Measurements from ENCODE around the gene TIA1.
"Not testable (repeated sequence)": the region's sequence is repeated elsewhere in the genome, so short reads cannot be mapped to it uniquely, and the experiment has no call there.

TIA1 gene

DNA sequence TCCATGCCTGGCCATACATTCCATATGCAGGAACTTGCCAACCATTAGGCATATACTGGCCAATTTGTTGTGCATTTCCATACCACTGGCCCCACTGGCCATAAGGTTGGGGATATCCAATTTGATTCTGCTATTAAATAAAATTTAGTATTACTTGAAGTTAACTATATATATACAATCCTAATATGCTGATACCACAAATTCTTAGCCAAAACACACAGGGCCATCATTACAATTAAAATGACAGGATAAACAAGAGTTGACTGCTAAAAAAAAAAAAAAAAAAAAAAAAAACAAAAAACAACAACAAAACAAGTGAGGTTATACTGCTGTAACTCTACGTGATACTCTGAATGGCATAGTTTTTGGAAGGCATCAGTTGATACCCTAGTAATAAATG is 34.1 kb downstream of the TIA1 start:
- no peak for DNase-seq

DNA sequence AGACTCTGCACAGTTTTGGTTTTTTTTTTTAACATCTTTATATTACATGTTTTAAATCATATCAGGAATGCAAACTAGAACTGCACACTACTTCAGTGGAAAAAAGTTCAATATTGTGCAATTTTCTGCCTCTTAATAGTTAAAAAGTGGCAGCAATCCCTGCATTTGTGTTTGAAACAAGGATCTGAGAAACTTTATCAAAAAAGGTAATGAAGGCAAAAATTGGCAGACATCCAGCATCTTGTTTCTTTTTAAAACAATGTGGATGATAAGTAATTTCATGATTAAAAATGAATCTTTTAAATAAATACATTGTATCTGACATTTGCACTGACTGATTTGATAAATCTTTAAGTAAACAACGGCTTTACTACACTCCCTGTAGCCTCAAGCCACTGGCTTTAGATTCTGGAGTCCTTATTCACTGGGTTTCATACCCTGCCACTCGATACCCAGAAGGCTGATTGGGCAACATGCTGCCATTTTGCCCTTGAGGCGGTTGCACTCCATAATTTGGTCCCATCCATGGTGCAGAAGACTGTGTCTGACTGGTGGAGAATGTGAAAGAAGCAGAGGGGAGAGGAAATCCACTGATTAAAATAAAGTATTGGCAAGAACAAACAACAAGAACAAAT is 36.0 kb downstream of the TIA1 start:
- no peak for DNase-seq

DNA sequence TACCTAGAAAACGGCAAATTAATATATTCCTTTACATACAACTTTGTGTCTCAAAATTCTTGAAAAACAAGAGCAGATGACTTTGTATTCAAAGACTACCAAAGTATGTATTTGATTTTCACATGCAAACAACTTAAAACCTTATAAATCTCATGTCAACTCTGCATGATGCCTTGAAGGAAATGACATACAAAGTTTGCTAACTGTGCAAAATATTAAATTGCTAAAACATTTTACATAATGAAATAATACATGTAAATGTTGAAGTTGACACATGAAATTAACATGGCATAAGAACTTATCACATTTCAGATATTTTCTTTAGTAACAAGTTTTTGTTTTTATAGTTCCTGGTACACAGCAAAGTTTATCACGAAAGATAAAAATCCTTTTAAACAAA is 36.8 kb downstream of the TIA1 start:
- DNase-seq: no peak

DNA sequence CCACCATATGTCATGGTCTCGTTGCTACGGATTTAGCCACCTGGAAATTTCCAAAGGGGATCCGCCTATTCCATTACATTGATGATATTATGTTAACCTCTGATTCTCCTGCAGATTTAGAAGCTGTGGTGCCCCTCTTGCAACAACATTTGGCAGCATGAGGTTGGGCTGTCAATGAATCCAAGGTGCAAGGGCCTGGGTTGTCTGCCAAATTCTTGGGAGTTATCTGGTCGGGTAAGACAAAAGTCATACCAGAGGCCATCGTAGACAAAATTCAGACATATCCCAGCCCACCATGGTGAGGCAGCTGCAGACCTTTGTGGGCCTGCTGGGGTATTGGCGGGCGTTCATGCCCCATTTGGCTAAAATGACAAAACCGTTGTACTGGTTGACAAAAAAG is 44.0 kb downstream of the TIA1 start:
- no peak for DNase-seq

DNA sequence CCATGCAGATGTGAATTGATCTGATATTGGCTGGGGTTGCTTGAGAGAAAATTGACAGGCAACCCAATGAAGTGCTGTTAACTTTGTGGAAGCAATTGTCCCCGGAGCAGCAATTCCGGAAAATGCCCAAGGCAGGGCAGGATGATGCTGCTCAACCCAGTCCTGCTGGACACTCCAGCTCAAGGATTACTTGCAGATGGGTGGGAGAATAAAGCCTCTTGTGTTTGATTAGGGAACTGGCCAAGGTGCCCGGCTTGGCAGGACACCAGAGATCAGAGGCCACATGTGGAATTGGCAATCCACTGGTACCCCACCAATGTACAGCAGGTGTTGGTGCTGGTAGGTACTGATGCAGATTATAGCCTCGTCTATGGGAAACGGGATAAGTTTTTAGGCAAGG is 45.3 kb downstream of the TIA1 start:
- no peak for DNase-seq

DNA sequence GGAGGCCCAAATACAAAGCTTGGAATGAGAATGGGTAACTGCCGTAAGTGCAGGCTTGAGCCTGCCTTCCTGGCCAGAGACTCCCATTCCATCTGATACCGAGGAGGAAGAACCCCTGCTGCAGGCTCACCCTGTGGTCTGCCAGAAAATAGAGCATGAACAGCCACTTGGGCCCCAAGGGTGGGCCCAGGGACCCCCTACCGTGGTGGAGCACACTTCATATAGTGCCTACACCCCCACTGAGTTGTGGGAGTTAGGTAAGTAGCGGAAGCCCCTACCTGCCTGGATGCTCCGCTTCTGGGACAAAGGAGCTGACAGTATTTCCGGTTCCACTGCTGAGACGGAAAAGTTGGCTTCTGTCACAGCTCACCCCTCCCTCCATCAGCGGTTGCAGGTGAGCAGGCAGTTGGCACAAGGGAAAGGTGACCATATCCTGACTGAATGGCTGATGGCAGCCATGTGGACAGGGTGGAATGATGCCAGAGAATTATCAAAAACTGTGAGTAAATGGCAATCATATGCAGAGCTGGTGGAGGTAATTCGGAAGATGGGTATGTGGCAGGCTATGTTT is 46.1 kb downstream of the TIA1 start:
- no peak for DNase-seq

DNA sequence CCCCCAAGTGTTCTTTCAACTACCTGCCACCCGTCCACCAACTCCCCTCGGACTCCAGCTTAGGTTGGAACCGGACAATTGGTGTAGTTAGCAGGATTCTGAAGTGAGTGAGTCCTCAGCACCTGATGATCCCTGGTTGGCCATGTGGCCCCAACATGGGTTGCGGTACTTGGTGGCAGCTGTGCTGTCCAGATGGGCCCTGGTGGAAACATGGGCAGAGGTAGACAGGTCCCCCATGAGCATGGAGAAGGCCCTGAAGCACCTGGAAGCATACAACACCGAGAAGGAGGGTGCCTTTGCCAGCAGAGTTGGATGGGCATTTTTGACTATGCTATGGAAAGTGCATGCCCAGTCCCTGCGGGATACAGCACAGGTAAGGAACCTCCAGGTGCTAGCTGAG is 46.6 kb downstream of the TIA1 start:
- no peak for DNase-seq

DNA sequence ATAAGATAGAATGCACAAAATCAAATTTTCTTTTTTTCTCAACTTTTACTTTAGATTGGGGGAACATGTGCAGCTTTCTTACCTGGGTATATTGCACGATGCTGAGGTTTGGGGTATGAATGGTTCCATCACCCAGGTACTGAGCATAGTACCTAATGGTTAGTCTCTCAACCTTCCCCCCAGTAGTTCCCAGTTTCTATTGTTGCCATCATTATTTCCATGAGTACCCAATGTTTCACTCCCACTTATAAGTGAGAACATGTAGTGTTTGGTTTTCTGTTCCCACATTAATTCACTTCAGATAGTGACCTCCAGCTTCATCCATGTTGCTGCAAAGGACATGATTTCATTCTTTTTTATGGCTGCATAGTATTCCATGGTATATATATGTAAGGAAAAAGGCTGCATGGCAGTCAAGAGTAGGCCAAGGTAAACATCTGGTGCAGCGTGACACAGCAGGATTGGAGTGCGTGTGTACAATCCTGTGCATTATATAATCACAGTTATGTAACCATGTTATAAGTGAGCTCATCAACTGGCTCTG is 47.1 kb downstream of the TIA1 start:
- no peak for DNase-seq

DNA sequence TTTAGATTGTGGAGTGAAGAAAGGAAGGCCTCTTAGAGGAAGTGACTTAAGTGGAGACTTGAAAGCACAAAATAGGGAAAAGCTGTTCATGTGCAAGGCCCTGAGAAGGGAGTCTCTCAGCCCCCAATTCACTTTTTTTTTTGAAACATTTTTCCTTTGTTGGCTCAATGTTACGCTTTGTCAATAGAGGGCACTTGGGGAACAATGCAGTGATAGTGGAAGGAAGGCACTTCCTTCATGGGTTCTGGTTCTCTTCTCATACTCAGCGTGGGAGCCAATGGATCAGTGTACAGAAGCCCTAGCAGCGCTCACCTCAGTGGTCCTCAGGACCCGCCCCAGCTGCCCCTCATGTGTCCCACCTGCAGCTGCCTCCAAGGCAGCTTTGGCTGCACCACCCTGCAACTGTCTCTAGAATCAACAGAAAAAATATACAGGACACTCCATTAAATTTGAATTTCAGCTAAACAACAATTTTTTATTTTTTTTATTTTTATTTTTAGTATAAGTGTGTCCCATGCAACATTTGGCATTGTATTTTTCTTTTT is 49.0 kb downstream of the TIA1 start:
- DNase-seq: no peak

DNA sequence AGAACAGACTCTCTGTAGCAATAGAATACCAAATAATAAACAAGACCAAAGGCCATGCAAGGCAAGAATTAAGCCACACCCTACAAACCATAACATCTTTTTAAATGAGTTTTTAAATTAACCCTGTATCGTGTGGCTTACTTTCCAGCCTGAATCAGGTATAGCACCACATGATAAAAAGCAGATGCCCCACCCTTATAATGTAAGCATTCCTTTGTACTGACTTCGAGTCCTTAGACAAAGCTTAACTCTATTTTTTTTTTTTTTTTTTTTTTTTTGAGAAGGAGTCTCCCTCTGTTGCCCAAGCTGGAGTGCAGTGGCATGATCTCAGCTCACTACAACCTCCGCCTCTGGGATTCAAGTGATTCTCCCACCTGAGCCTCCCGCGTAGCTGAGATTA is 55.9 kb downstream of the TIA1 start:
- no peak for DNase-seq

DNA sequence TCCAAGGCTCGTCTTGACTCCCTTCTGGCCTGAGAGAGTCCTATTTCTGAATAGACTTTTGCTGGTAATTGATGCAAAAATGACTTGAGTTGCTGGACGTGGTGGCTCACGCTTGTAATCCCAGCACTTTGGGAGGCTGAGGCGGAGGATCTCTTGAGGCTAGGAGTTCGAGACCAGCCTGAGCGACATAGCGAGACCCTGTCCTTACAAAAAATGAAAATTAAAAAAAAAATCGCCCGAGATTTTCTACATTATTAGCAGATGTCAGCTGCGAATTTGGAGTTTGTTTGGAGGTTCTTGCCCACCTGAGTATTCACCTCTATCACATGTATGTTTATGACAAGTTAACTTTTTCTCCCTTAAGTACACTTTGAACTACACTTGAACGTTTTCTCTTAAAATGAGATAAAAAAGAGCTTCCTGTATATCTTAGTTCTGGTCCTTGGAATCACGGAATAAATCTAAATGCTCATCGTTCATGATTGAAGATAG is 57.1 kb downstream of the TIA1 start:
- no peak for DNase-seq

DNA sequence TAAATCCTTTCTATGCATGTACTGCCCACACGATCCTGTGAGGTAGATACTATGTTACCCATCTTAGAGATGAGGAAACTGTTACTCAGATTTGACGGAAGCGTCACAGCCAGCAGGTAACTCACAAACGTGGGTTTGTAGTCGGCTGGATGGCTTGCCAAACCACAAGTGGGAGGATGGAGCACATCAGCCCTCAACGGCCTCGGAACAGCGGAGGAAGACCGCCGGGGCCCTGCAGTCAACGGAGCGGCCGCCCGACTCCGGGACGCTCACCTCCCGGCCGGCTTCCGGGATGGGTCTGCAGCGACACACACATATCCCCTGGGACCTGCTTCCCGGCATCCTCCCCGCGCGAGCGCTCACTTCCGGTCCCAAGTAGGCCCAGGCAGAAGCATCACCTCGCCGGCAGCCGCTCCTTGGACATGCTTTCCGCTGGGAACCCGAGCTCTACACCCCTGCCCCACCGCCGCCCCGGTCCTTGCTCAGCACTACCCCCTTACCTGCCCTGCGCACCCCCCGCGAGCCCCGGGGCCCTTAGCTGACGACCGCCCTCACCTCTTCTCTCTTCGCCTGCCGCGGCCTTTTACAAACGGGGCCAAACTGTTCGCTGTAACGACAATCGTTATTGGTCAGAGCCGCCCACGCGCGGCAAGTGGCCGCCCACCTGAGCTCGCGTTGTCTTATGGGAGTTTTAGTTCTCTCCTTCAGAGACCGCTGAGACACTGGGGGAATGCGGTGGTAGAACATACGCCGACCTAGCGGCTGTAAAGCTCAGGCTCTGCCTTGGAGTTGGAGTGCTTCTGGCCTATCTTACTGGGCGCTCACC is 57.8 kb downstream of the TIA1 start, which contains the start of gene C2orf42:
Gene C2orf42 (minus strand): TSS at position 602 of the 826 bp plus-strand sequence. CDS start 9,034 bp downstream, outside the sequence.
- DNase-seq: peak; percentile 84

DNA sequence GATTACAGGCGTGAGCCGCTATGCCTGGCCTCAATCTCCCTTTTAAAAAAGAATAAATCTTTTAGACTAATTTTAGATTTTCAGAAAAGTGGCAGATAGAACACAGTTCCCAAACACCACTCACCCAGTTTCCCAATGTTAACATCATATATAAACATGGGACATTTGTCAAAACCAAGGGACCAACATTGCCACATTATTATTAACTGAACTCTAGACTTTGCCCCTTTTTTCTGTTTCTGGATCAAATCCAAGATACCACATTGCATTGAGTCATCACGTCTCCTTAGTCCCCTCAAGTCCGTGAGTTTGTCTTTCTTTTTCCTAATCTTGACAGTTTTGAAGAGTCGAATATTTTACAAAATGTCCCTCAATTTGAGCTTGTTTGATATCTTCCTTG is 60.0 kb downstream of the TIA1 start:
- DNase-seq: no peak

DNA sequence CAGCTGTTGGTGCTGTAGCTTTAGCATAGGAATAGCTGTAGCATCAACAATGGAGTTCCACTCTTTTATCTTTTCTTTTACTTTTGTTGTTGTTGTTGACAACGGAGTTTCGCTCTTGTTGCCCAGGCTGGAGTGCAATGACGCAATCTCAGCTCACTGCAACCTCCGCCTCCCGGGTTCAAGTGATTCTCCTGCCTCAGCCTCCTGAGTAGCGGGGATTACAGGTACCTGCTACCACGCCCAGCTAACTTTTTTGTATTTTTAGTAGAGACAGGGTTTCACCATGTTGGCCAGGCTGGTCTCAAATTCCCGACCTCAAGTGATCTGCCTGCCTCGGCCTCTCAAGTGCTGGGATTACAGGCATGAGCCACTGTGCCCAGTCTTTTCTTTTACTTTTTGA is 61.3 kb downstream of the TIA1 start:
- DNase-seq: not testable (repeated sequence)

DNA sequence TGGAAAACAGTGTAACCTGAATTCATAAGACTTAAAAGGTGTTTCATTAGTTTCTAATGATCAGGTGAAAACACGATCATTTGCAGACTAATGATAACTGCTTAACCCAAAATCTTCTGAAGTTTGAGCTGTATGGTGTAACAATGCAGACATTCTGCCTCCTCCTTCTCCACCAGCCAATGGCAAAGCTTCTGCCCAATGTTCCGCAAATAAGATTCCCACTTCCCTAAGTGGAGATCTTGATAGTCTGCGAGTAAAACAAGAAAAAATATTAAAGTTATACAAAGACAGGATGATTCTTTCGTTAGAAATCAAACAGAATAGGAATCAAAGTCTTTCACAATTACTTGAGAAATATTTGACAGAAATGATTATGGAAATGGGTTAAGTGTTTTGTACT is 65.7 kb downstream of the TIA1 start:
- DNase-seq: no peak

DNA sequence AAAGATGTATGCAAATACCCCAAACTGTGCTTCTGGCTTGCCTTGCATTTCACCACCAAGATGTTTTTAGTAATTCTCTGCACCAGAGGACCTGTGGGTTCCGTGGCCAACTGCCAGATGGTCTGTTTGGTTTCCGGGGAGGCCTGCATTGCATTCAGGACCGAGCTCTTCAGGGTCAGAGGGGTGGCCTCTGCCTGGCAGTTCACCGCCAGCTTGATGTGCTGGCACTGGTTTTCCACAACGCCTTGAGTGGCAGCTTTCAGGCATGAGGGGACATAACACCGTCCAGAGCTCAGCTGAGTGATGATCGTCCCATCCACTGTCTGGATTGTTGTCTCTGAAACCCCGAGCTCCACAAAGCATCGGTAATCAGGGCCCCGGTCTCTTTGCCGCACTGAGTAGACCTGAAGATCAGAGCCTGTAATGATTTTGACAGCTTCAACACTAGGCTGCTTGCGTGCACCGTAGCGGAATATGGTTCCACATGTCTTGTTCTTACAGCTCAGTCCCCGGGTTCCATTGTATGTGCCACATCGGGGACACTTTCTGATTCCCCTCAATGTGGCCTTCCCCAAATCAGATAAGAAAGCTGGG is 67.0 kb downstream of the TIA1 start:
- no peak for DNase-seq

DNA sequence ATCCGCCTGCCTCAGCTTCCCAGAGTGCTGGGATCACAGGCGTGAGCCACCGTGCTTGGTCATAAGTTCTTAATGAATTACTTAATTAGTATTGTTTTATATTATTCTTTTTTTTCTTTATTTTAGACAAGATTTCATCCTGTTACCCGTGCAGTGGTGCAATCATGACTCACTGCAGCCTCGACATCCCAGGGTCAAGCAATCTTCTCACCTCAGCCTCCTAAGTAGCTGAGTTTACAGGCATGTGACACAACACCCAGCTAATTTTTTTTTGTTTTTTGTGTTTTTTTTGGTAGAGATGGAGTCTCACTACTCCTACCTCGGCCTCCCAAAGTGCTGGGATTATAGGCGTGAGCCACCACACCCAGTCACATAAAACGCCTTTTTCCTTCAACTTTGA is 74.9 kb downstream of the TIA1 start:
- no peak for DNase-seq

DNA sequence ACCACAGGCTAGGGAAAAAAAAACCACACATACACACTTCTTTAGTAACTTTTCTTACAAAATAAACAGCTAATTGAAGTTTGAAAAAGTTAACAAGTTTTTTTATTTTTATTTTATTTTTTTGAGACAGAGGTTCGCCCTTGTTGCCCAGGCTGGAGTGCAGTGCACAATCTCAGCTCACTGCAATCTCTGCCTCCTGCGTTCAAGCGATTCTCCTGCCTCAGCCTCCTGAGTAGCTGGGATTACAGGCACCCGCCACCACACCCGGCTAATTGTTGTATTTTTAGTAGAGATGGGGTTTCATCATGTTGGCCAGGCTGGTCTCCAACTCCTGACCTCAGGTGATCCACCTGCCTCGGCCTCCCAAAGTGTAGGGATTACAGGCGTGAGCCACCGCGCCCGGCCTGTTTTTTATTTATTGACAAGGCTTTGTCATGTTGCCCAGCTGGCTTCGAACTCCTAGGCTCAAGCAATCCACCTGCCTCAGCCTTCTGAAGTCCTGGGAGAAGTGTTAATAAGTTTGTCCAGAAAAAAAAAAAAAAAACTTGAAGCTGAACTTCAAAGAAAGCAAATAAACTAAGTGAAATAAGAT is 78.7 kb downstream of the TIA1 start:
- DNase-seq: not testable (repeated sequence)

DNA sequence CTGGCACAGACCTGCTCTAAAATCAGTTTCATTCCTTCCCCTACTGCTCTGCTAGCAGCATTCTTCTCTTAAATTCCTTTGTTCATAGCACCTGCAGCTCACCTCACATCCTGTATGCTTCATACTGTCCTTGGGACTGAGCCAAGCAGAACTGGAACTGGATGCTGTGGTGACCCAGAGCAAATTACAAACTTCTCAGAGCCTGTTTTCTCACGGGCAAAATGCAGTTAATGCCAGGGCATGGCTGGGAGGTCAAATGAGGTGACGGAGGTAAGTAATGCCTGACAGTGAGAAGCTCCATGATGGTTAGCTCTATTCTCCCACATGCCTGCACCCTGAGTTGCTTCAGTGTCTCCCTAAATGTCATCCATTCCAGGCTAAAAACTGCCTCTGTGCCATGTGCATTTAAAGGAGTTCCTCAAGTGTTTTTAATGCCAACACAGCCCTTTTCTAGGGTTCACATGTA is 87.3 kb downstream of the TIA1 start:
- no peak for DNase-seq

DNA sequence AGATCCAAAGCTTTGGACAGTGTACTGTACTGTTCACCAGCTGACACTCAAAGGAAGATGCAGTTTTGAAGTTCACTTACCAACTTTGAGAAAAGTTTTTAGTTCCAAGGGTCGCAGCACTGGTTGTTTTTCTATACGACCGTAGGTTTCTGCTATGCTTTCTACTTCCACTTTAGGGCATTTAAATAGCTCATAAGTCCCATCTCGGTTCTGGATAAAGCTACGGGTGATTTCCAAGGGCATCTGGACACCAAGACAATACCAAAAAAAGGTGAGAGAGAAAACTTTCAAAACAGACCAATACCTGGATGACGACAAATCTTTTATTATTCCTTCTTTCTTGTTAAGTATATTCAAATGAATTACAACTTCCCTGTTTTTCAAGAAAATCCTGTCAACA is 87.9 kb downstream of the TIA1 start:
- DNase-seq: no peak
